Measurements from ENCODE around the gene MSN.

Gene MSN

DNA sequence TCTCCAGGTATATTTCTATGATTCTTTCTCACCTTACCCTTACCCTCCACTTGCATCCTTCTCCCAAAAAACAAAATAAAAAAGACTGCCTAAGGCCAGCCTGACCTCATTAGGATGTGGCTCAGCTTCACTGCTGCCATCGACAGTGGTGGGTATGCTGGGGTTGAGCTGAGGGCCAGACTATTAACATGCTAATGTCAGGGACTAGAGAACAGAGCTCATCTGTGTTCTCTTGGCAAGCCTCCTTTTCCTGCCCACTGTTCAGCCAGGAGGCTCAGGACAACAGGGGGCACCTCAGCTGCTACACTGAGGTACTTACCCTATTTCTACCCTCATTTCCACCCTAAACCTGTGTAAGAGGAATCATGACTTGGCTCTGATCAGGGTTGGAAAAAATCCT is 59.3 kb downstream of the MSN start:
- TF ChIP-seq EZH2 (IDR thresholded peaks at IDR 0.05; ENCODE audit: borderline replicate concordance, low read length): no peak
- TF ChIP-seq, protein P1, sequence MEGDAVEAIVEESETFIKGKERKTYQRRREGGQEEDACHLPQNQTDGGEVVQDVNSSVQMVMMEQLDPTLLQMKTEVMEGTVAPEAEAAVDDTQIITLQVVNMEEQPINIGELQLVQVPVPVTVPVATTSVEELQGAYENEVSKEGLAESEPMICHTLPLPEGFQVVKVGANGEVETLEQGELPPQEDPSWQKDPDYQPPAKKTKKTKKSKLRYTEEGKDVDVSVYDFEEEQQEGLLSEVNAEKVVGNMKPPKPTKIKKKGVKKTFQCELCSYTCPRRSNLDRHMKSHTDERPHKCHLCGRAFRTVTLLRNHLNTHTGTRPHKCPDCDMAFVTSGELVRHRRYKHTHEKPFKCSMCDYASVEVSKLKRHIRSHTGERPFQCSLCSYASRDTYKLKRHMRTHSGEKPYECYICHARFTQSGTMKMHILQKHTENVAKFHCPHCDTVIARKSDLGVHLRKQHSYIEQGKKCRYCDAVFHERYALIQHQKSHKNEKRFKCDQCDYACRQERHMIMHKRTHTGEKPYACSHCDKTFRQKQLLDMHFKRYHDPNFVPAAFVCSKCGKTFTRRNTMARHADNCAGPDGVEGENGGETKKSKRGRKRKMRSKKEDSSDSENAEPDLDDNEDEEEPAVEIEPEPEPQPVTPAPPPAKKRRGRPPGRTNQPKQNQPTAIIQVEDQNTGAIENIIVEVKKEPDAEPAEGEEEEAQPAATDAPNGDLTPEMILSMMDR (IDR thresholded peaks at IDR 0.05; ENCODE audit: low read length): no peak
- H2AFZ ChIP-seq (ENCODE audit: low read length): no peak overlapping the region
- H3K9me2 ChIP-seq (ENCODE audit: low read depth, low read length): no peaks in the 10 kb centered on the region
- H4K20me1 ChIP-seq (ENCODE audit: insufficient read depth, low read length): no peaks in the 10 kb centered on the region
- H3K27me3 ChIP-seq (ENCODE audit: insufficient read depth, low read length): no peaks in the 10 kb centered on the region
- no peak overlapping the region for H3K4me3 ChIP-seq (ENCODE audit: low read depth, low read length, poor library complexity, severe bottlenecking)
- no peaks in the 10 kb centered on the region for H3K79me2 ChIP-seq (ENCODE audit: insufficient read depth, low read length)
- no peaks in the 10 kb centered on the region for H3F3A ChIP-seq (ENCODE audit: insufficient read depth, low read length)
- no peak overlapping the region for H3K27ac ChIP-seq (ENCODE audit: low read depth, low read length, poor library complexity, severe bottlenecking)
- H3K9me3 ChIP-seq (ENCODE audit: low read length): no peaks in the 10 kb centered on the region
- no peak overlapping the region for H3K9ac ChIP-seq (ENCODE audit: low read length)
- peaks cover 51% of the 10 kb centered on the region for H3K36me3 ChIP-seq (ENCODE audit: insufficient read depth, low read length)
- H3K4me2 ChIP-seq (ENCODE audit: low read length): no peak overlapping the region
- no peaks in the 10 kb centered on the region for H3K4me1 ChIP-seq (ENCODE audit: insufficient read depth, low read length, severe bottlenecking)

DNA sequence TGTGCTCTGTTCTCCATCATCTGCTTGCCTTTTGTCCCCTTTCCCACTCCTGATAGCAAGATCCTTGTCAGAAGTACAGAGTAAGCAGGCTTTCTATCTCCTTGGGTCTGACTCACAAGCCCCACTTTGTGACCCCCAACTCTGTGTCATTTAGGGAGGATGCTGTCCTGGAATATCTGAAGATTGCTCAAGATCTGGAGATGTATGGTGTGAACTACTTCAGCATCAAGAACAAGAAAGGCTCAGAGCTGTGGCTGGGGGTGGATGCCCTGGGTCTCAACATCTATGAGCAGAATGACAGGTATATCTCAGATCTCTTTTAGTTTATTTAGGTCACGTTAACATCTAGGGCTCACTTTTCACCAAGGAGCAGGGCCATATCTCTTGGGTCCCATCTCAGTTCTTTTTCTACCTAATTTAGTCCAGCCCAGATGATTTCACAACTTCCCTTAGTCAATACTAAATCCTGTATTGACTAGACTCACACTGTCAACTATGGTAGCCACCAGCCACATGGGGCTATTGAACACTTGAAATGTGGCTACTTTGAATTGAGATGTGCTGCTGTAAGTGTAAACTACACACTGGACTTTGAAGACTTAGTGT is 64.3 kb downstream of the MSN start:
- H3K9me3 ChIP-seq (ENCODE audit: low read length): no peaks in the 10 kb centered on the region
- H3K27me3 ChIP-seq (ENCODE audit: insufficient read depth, low read length): no peaks in the 10 kb centered on the region
- no peak for TF ChIP-seq EZH2 (IDR thresholded peaks at IDR 0.05; ENCODE audit: borderline replicate concordance, low read length)
- TF ChIP-seq, protein P1 (IDR thresholded peaks at IDR 0.05; ENCODE audit: low read length): no peak
- H3K9ac ChIP-seq (ENCODE audit: low read length): no peak overlapping the region
- no peaks in the 10 kb centered on the region for H4K20me1 ChIP-seq (ENCODE audit: insufficient read depth, low read length)
- no peak overlapping the region for H3K4me2 ChIP-seq (ENCODE audit: low read length)
- H3K4me3 ChIP-seq (ENCODE audit: low read depth, low read length, poor library complexity, severe bottlenecking): no peak overlapping the region
- no peaks in the 10 kb centered on the region for H3F3A ChIP-seq (ENCODE audit: insufficient read depth, low read length)
- H3K4me1 ChIP-seq (ENCODE audit: insufficient read depth, low read length, severe bottlenecking): no peaks in the 10 kb centered on the region
- no peaks in the 10 kb centered on the region for H3K79me2 ChIP-seq (ENCODE audit: insufficient read depth, low read length)
- no peak overlapping the region for H2AFZ ChIP-seq (ENCODE audit: low read length)
- H3K9me2 ChIP-seq (ENCODE audit: low read depth, low read length): no peaks in the 10 kb centered on the region
- H3K27ac ChIP-seq (ENCODE audit: low read depth, low read length, poor library complexity, severe bottlenecking): no peak overlapping the region
- peaks cover 76% of the 10 kb centered on the region for H3K36me3 ChIP-seq (ENCODE audit: insufficient read depth, low read length)

DNA sequence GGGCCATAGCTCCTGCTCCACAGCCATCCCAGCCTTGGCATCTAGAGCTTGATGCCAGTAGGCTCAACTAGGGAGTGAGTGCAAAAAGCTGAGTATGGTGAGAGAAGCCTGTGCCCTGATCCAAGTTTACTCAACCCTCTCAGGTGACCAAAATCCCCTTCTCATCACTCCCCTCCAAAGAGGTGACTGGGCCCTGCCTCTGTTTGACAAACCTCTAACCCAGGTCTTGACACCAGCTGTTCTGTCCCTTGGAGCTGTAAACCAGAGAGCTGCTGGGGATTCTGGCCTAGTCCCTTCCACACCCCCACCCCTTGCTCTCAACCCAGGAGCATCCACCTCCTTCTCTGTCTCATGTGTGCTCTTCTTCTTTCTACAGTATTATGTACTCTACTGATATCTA is 73.5 kb downstream of the MSN start:
- Histone ChIP-seq H3F3A (ENCODE audit: insufficient read depth, low read length) (no peaks in the 10 kb centered on the region), H3K4me3 (ENCODE audit: low read depth, low read length, poor library complexity, severe bottlenecking) (no peak overlapping the region), H3K9me2 (ENCODE audit: low read depth, low read length) (no peaks in the 10 kb centered on the region), H3K27me3 (ENCODE audit: insufficient read depth, low read length) (no peaks in the 10 kb centered on the region), H3K36me3 (ENCODE audit: insufficient read depth, low read length) (peaks cover 58% of the 10 kb centered on the region), H3K4me1 (ENCODE audit: insufficient read depth, low read length, severe bottlenecking) (no peaks in the 10 kb centered on the region), H3K27ac (ENCODE audit: low read depth, low read length, poor library complexity, severe bottlenecking) (no peak overlapping the region), H3K79me2 (ENCODE audit: insufficient read depth, low read length) (no peaks in the 10 kb centered on the region), H3K9me3 (ENCODE audit: low read length) (no peaks in the 10 kb centered on the region), H2AFZ (ENCODE audit: low read length) (no peak overlapping the region), H3K9ac (ENCODE audit: low read length) (no peak overlapping the region), H4K20me1 (ENCODE audit: insufficient read depth, low read length) (no peaks in the 10 kb centered on the region), H3K4me2 (ENCODE audit: low read length) (no peak overlapping the region)
- TF ChIP-seq EZH2 (IDR thresholded peaks at IDR 0.05; ENCODE audit: borderline replicate concordance, low read length): no peak
- TF ChIP-seq, protein P1 (IDR thresholded peaks at IDR 0.05; ENCODE audit: low read length): no peak

All from OCI-LY1 (cell line).